K562 (cell line): Measurements from ENCODE around the gene RUNDC1. TPM values are rescaled to one million over a fixed set of nuclear protein-coding genes. Genes with fewer than 3 reads are reported as not detected.

Experiments used
- C11orf30 ChIP-seq: fragments of 450-650 bp; IDR thresholded peaks from 2 replicates; pipeline ENCODE4 v1.6.1; 2016; ENCODE audit warnings: low read depth, mild to moderate bottlenecking
- ELF1 ChIP-seq: fragments of 200-800 bp; sonication (Bioruptor generic); IDR thresholded peaks from 2 replicates; pipeline ENCODE4 v1.6.1; 2016; ENCODE audit warnings: missing genetic modification characterization, missing compliant biosample characterization
- ETV6 ChIP-seq, 3 experiments: fragments of 150-350 bp in 1 of 3; sonication (generic) in 1 of 3; formaldehyde crosslinking in 1 of 3; IDR thresholded peaks; 2 replicates each; pipeline versions ENCODE4 v1.6.1 to v1.8.0; 2014 to 2022; ENCODE audit warnings: borderline replicate concordance in 2 of 3, low read depth in 2 of 3, antibody characterized with exemption in 1 of 3, low read length in 1 of 3, mild to moderate bottlenecking in 1 of 3, missing genetic modification reagents in 1 of 3
- FOXA3 ChIP-seq, 2 experiments: fragments of 450-650 bp in 1 of 2; sonication (generic) in 1 of 2; formaldehyde crosslinking; IDR thresholded peaks in 1 of 2; conservative IDR thresholded peaks in 1 of 2; 2 replicates each; pipeline versions ENCODE4 v1.4.0 to v1.8.0; 2020 to 2022; ENCODE audit warnings: mild to moderate bottlenecking in 2 of 2, missing genetic modification reagents in 1 of 2
- HDAC6 ChIP-seq: IDR thresholded peaks from 2 replicates; pipeline ENCODE4 v1.6.1; 2012; ENCODE audit warnings: low read depth, mild to moderate bottlenecking, control low read depth, inconsistent platforms, low read length, moderate library complexity
- HDGF ChIP-seq: fragments of 450-650 bp; IDR thresholded peaks from 2 replicates; pipeline ENCODE4 v1.6.1; 2016
- HNRNPK ChIP-seq: fragments of 200-400 bp; formaldehyde crosslinking; IDR thresholded peaks from one replicate; pipeline ENCODE4 v1.6.1; 2018; ENCODE audit warnings: mild to moderate bottlenecking, low read depth, low read length; ENCODE audit not compliant: poor library complexity, severe bottlenecking
- KHSRP ChIP-seq: fragments of 450-650 bp; IDR thresholded peaks from 2 replicates; pipeline ENCODE4 v1.6.1; 2017
- MEF2D ChIP-seq: conservative IDR thresholded peaks from 2 replicates; pipeline ENCODE4 v1.6.1; 2016; ENCODE audit warnings: low read depth, missing genetic modification characterization, missing compliant biosample characterization
- NCOA2 ChIP-seq, 2 experiments: fragments of 450-650 bp; IDR thresholded peaks; 2 replicates each; pipeline ENCODE4 v1.6.1; 2018; ENCODE audit warnings: mild to moderate bottlenecking in 2 of 2, moderate library complexity in 1 of 2; ENCODE audit not compliant: partially characterized antibody in 2 of 2
- PHF20 ChIP-seq: fragments of 450-650 bp; IDR thresholded peaks from 2 replicates; pipeline ENCODE4 v1.6.1; 2018; ENCODE audit not compliant: partially characterized antibody
- PHF8 ChIP-seq: fragments of 200-600 bp; sonication (generic); IDR thresholded peaks from 2 replicates; pipeline ENCODE4 v1.6.1; 2012; ENCODE audit warnings: mixed run types, mild to moderate bottlenecking, inconsistent platforms, low read length, moderate library complexity, borderline replicate concordance
- POLR3A ChIP-seq: IDR thresholded peaks from 2 replicates; pipeline ENCODE4 v1.6.1; 2011; ENCODE audit warnings: borderline replicate concordance, mild to moderate bottlenecking, moderate library complexity; ENCODE audit not compliant: insufficient read length, insufficient read depth; ENCODE audit errors: extremely low read depth
- RBM25 ChIP-seq: fragments of 200-400 bp; formaldehyde crosslinking; IDR thresholded peaks from 2 replicates; pipeline ENCODE4 v1.6.1; 2018; ENCODE audit warnings: low read length, low read depth, moderate library complexity; ENCODE audit not compliant: severe bottlenecking
- SREBF1 ChIP-seq: fragments of 150-350 bp; IDR thresholded peaks from 2 replicates; pipeline ENCODE4 v1.6.1; 2014; ENCODE audit warnings: antibody characterized with exemption, low read depth, low read length, borderline replicate concordance
- SUPT5H ChIP-seq: fragments of 450-650 bp; IDR thresholded peaks from 2 replicates; pipeline ENCODE4 v1.6.1; 2016
- TCF7L2 ChIP-seq: fragments of 150-350 bp; IDR thresholded peaks from 2 replicates; pipeline ENCODE4 v1.6.1; 2016; ENCODE audit warnings: low read depth, mild to moderate bottlenecking, low read length, moderate library complexity
- ZBED1 ChIP-seq: IDR thresholded peaks from 2 replicates; pipeline ENCODE4 v1.6.1; 2014
- ZNF121 ChIP-seq: sonication (generic); formaldehyde crosslinking; conservative IDR thresholded peaks from 2 replicates; pipeline ENCODE4 v1.8.0; 2022; ENCODE audit warnings: missing genetic modification reagents
- ZSCAN32 ChIP-seq: fragments of 450-650 bp; formaldehyde crosslinking; IDR thresholded peaks from 2 replicates; pipeline ENCODE4 v1.4.0; 2020; ENCODE audit warnings: mild to moderate bottlenecking, moderate library complexity
- polyA plus RNA-seq, 8 experiments: library from polyadenylated mRNA; depleted of rRNA in 4 of 8; stranded (reverse) in 5 of 8; unstranded in 3 of 8; fragments of >200 nt; fragmentation: Nextera tagmentation in 2 of 8; fragmentation: Illumina TruSeq in 1 of 8; extraction: Ambion mirVana in 2 of 8; extraction: Trizol in 1 of 8; gene quantifications; 2 replicates each; pipeline versions ENCODE4 v1.2.1 to v1.2.3, GENCODE V29; 2011 to 2014; ENCODE audit warnings: inconsistent platforms in 1 of 8, missing spikeins in 1 of 8
- total RNA-seq, 7 experiments: library from RNA; depleted of rRNA in 6 of 7; stranded (reverse); fragments of >200 nt in 6 of 7; fragmentation: Illumina TruSeq in 2 of 7; extraction: Trizol in 2 of 7; gene quantifications; 2 replicates each; pipeline versions ENCODE4 v1.2.1 to v1.2.3, GENCODE V29; 2011 to 2021; ENCODE audit warnings: low replicate concordance in 1 of 7
- TF ChIP-seq, protein P1 (sequence below), 2 experiments: IDR thresholded peaks; 2 replicates each; pipeline ENCODE4 v1.6.1; 2011; ENCODE audit warnings: borderline replicate concordance in 1 of 2, control low read depth in 1 of 2, low read depth in 1 of 2, low read length in 1 of 2, mild to moderate bottlenecking in 1 of 2, mixed read lengths in 1 of 2, moderate library complexity in 1 of 2; ENCODE audit not compliant: insufficient read depth in 1 of 2, insufficient read length in 1 of 2, poor library complexity in 1 of 2, severe bottlenecking in 1 of 2; ENCODE audit errors: extremely low read depth in 1 of 2
- TF ChIP-seq, protein P2 (sequence below): fragments of 450-650 bp; conservative IDR thresholded peaks from 2 replicates; pipeline ENCODE4 v1.6.1; 2016; ENCODE audit warnings: missing genetic modification characterization, low read depth, mild to moderate bottlenecking, missing compliant biosample characterization, moderate library complexity
- TF ChIP-seq, protein P3 (sequence below), 2 experiments: fragments of 450-650 bp in 1 of 2; sonication (generic) in 1 of 2; formaldehyde crosslinking in 1 of 2; IDR thresholded peaks in 1 of 2; conservative IDR thresholded peaks in 1 of 2; 2 replicates each; pipeline versions ENCODE4 v1.6.1 to v1.8.1; 2016 to 2023; ENCODE audit warnings: mild to moderate bottlenecking in 2 of 2, moderate library complexity in 2 of 2, inconsistent platforms in 1 of 2, missing genetic modification reagents in 1 of 2

The RUNDC1 gene
- total and polyA plus RNA-seq, 9 of the 15 experiments (the other 6 are each of a cell fraction or from before 2014, with no cell fraction given): 3.4 to 12.6 (median 9.4) TPM

DNA sequence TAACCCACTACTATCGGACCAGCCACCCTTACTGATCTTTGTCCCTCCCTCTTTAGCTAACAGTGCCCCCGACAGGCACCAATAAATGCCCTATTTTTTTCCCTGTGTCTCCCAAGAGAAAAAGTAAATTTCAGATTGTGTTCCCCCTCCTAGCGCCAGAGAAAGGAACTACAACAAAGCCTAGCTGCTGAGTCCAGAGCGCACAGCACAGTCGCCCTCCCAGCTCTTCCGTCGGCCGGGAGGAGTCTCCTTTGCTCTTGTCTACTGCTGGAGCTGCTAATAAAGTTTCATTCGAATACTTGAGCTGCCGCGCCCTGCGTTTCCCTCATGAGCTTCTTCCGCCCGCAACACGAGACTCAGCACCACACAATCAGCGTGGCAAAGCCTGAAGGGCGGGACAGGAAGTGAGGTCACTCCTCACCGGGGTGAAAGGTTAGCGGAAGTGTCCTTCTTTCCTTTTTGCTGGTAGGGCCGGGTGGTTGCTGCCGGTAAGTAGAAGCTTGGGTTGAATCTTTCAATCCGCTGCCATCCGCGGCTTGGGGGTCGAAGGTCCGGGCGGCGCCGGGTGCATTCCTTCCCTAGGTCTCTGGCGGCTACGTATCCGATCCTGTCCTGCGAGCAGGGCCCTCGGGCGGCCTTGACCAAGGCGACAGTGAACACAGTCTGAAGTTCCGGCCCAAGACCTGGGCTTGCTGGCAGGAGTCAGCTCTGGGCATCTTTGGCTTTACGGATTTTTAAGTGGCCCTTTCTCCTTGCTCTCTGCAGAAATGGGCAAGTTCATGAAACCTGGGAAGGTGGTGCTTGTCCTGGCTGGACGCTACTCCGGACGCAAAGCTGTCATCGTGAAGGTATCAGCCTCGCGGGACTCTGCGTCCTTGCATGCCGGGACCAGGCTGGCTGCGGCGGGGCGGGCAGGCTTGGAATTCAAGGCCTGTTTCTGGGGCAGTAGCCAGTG, 17.9 kb downstream of the RUNDC1 start, which contains the start of gene RPL27 (continued):
- TF ChIP-seq POLR3A (no peak), SREBF1 (peak; percentile 89; the same call in 1 of the 2 replicates), SUPT5H (peak; percentile 98), ELF1 (tag) (peak; percentile 99), PHF8 (peak; percentile 86), FOXA3 (CRISPR knock-in tag; conservative IDR thresholded peaks at IDR 0.05 in 1 of 2, IDR thresholded peaks at IDR 0.05 in 1 of 2) (no peak), ZSCAN32 (CRISPR knock-in tag) (no peak), ETV6 (IDR thresholded peaks at IDR 0.05; ENCODE audit: borderline replicate concordance in 1 of 2, low read depth in 2 of 2, low read length in 1 of 2) (no peak), ETV6 (CRISPR knock-in tag; IDR thresholded peaks at IDR 0.05; ENCODE audit: borderline replicate concordance) (no peak), KHSRP (no peak), ZBED1 (peak; percentile 34; the same call in 1 of the 2 replicates), ZNF121 (CRISPR knock-in tag) (no peak), HDAC6 (no peak), HDGF (no peak), HNRNPK (no peak), C11orf30 (peak; percentile 86), MEF2D (tag) (peak; percentile 27; the same call in 1 of the 2 replicates), RBM25 (no peak), PHF20 (peak; percentile 98), TCF7L2 (no peak), NCOA2 (IDR thresholded peaks at IDR 0.05; ENCODE audit: partially characterized antibody in 2 of 2) (no peak)
- TF ChIP-seq, protein P1, sequence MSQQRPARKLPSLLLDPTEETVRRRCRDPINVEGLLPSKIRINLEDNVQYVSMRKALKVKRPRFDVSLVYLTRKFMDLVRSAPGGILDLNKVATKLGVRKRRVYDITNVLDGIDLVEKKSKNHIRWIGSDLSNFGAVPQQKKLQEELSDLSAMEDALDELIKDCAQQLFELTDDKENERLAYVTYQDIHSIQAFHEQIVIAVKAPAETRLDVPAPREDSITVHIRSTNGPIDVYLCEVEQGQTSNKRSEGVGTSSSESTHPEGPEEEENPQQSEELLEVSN (IDR thresholded peaks at IDR 0.05; ENCODE audit: borderline replicate concordance in 1 of 2, extremely low read depth in 1 of 2, insufficient read depth in 1 of 2, insufficient read length in 1 of 2, low read depth in 1 of 2, low read length in 1 of 2, poor library complexity in 1 of 2, severe bottlenecking in 1 of 2): peak; percentile 61 to 66
- TF ChIP-seq, protein P2, sequence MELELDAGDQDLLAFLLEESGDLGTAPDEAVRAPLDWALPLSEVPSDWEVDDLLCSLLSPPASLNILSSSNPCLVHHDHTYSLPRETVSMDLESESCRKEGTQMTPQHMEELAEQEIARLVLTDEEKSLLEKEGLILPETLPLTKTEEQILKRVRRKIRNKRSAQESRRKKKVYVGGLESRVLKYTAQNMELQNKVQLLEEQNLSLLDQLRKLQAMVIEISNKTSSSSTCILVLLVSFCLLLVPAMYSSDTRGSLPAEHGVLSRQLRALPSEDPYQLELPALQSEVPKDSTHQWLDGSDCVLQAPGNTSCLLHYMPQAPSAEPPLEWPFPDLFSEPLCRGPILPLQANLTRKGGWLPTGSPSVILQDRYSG: no peak
- TF ChIP-seq, protein P3, sequence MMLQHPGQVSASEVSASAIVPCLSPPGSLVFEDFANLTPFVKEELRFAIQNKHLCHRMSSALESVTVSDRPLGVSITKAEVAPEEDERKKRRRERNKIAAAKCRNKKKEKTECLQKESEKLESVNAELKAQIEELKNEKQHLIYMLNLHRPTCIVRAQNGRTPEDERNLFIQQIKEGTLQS (IDR thresholded peaks at IDR 0.05): peak; percentile 82
- TF ChIP-seq, protein P3 (CRISPR knock-in tag; conservative IDR thresholded peaks at IDR 0.05): peak; percentile 95
